Gastroesophageal sphincter (tissue), 4 donors: ENCODE measurements around the gene CORIN. TPM values are rescaled to one million over a fixed set of nuclear protein-coding genes. Genes with fewer than 3 reads are reported as not detected.

Source experiments
- ATAC-seq: fragments of 150-250 bp; one replicate; pipeline ENCODE4 v1.9.1; 2016; ENCODE audit warnings: mild to moderate bottlenecking, moderate library complexity
- H3K27ac ChIP-seq, 4 donors: fragments of 200-600 bp; sonication (generic) in 3 of 4; 1 replicate in 3 of 4; 2 replicates in 1 of 4; pipeline ENCODE4 v1.5.1; 2016 to 2019
- H3K27me3 ChIP-seq: fragments of 200-600 bp; sonication (generic); one replicate; pipeline ENCODE4 v1.5.1; 2019
- H3K36me3 ChIP-seq, 2 donors: fragments of 200-600 bp; sonication (generic); one replicate each; pipeline ENCODE4 v1.5.1; 2019; ENCODE audit warnings: control low read depth in 1 of 2
- H3K4me1 ChIP-seq, 3 donors: fragments of 200-600 bp; sonication (generic); 1 replicate in 2 of 3; 2 replicates in 1 of 3; pipeline ENCODE4 v1.5.1; 2016 to 2019; ENCODE audit warnings: control low read depth in 2 of 3
- H3K4me3 ChIP-seq, 2 donors: fragments of 200-600 bp; sonication (generic); one replicate each; pipeline ENCODE4 v1.5.1; 2019; ENCODE audit warnings: mild to moderate bottlenecking in 1 of 2, moderate library complexity in 1 of 2
- H3K9me3 ChIP-seq, 3 donors: fragments of 200-600 bp; sonication (generic); one replicate each; pipeline ENCODE4 v1.5.1; 2017 to 2019; ENCODE audit warnings: control low read depth in 2 of 3
- EP300 ChIP-seq: sonication (generic); formaldehyde crosslinking; IDR thresholded peaks from one replicate; pipeline ENCODE4 v1.6.1; 2017; ENCODE audit warnings: antibody characterized with exemption, mild to moderate bottlenecking
- POLR2A ChIP-seq, 2 donors: fragments of 450-650 bp; IDR thresholded peaks; one replicate each; pipeline ENCODE4 v1.6.1; 2017; ENCODE audit warnings: antibody characterized with exemption in 2 of 2, mild to moderate bottlenecking in 2 of 2, moderate library complexity in 1 of 2
- POLR2AphosphoS5 ChIP-seq: sonication (generic); formaldehyde crosslinking; IDR thresholded peaks from one replicate; pipeline ENCODE4 v1.6.1; 2017; ENCODE audit warnings: antibody characterized with exemption
- WGBS, 2 donors: methylation state at CpG; one replicate each; pipeline ENCODE4 v1.1.5; 2018; ENCODE audit warnings: low coverage in 1 of 2; 5-methylcytosine and 5-hydroxymethylcytosine counted together
- total RNA-seq, 4 donors: library from RNA; depleted of rRNA; stranded (reverse); fragments of >200 nt; gene quantifications; one replicate each; pipeline ENCODE4 v1.1.0, GENCODE V29; 2016
- TF ChIP-seq, protein P1 (sequence below), 4 experiments: fragments of 200-600 bp in 2 of 4; fragments of 450-650 bp in 2 of 4; sonication (generic) in 1 of 4; IDR thresholded peaks; one replicate each; pipeline ENCODE4 v1.5.1; 2017 to 2019; ENCODE audit warnings: antibody characterized with exemption in 4 of 4, mild to moderate bottlenecking in 2 of 4, moderate library complexity in 2 of 4

Gene CORIN, protein sequence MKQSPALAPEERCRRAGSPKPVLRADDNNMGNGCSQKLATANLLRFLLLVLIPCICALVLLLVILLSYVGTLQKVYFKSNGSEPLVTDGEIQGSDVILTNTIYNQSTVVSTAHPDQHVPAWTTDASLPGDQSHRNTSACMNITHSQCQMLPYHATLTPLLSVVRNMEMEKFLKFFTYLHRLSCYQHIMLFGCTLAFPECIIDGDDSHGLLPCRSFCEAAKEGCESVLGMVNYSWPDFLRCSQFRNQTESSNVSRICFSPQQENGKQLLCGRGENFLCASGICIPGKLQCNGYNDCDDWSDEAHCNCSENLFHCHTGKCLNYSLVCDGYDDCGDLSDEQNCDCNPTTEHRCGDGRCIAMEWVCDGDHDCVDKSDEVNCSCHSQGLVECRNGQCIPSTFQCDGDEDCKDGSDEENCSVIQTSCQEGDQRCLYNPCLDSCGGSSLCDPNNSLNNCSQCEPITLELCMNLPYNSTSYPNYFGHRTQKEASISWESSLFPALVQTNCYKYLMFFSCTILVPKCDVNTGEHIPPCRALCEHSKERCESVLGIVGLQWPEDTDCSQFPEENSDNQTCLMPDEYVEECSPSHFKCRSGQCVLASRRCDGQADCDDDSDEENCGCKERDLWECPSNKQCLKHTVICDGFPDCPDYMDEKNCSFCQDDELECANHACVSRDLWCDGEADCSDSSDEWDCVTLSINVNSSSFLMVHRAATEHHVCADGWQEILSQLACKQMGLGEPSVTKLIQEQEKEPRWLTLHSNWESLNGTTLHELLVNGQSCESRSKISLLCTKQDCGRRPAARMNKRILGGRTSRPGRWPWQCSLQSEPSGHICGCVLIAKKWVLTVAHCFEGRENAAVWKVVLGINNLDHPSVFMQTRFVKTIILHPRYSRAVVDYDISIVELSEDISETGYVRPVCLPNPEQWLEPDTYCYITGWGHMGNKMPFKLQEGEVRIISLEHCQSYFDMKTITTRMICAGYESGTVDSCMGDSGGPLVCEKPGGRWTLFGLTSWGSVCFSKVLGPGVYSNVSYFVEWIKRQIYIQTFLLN
- total RNA-seq: 1 to 10 TPM in 3 of 4 donors, under 1 TPM in 1; 0.47 to 3.3 (median 2.2) TPM

DNA sequence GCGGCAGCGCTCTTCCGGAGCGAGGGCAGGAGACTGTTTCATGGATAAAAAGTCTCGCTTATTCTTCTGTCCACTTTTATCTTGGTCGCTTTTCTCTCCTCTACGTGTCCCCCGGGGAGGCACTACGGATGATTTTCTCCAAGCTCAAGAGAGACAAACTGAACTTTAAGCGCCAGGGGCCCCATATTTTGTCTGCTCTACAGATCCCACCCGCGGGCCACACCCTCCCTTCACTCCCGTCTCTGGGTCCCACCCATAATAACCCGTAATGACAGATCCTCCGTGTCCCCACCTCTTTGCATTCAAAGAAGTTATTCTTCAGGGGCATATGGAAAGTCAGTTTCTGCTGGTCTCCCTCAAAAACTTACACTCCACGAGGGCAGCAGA is at the start of gene CORIN:
TSS of gene CORIN (minus strand) at position 160 of the 387 bp plus-strand sequence. CDS start at position 42, 118 bp downstream.
- Histone ChIP-seq H3K27me3 (no peaks in the 10 kb centered on the region), H3K27ac (peak within 1 kb of the TSS in 1 of 4 donors; percentile 46), H3K36me3 (no peaks in the 10 kb centered on the region), H3K4me1 (peaks cover 0 to 35% (median 19%) of the 10 kb centered on the region in 3 donors), H3K4me3 (peak within 1 kb of the TSS; percentile 35 to 57), H3K9me3 (peaks cover 0 to 3% (median 0%) of the 10 kb centered on the region in 3 donors)
- ATAC-seq: no peak
- WGBS, 2 donors: 17 to 24% methylated on average over 2 to 11 of the region's 16 CpGs
- TF ChIP-seq POLR2A (IDR thresholded peaks at IDR 0.05): no peak
- no peak for TF ChIP-seq EP300
- TF ChIP-seq POLR2AphosphoS5: no peak

DNA sequence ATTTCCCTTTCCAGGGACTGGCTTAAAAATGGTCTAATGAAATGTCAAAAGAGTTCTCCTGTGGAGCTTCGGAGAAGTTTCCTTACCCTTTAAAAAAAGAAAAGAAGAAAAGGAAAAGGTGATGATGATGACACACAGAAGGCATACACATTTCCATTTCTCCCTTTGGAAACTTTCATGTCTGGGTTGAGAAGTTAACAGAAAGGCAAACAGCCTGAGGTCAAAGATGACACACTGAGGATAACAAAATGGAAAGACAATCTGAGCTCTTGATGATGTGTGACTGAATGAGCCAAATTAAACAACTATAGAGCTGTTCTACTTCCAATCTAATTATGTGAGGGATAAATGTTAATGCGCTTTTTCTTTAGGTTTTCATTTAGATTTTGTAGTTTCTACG is 44.4 kb upstream of the CORIN start:
- ATAC-seq: no peak
- Histone ChIP-seq H3K4me3 (no peak overlapping the region), H3K4me1 (no peaks in the 10 kb centered on the region), H3K9me3 (no peaks in the 10 kb centered on the region), H3K27ac (no peak overlapping the region), H3K27me3 (no peaks in the 10 kb centered on the region), H3K36me3 (peaks cover 0 to 85% of the 10 kb centered on the region in 2 donors)
- TF ChIP-seq POLR2A (IDR thresholded peaks at IDR 0.05): no peak
- TF ChIP-seq EP300: no peak
- TF ChIP-seq, protein P1, sequence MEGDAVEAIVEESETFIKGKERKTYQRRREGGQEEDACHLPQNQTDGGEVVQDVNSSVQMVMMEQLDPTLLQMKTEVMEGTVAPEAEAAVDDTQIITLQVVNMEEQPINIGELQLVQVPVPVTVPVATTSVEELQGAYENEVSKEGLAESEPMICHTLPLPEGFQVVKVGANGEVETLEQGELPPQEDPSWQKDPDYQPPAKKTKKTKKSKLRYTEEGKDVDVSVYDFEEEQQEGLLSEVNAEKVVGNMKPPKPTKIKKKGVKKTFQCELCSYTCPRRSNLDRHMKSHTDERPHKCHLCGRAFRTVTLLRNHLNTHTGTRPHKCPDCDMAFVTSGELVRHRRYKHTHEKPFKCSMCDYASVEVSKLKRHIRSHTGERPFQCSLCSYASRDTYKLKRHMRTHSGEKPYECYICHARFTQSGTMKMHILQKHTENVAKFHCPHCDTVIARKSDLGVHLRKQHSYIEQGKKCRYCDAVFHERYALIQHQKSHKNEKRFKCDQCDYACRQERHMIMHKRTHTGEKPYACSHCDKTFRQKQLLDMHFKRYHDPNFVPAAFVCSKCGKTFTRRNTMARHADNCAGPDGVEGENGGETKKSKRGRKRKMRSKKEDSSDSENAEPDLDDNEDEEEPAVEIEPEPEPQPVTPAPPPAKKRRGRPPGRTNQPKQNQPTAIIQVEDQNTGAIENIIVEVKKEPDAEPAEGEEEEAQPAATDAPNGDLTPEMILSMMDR (IDR thresholded peaks at IDR 0.05): no peak
- no peak for TF ChIP-seq POLR2AphosphoS5
- 84 to 85% methylated on average over 3 of the region's 3 CpGs for WGBS, 2 donors

DNA sequence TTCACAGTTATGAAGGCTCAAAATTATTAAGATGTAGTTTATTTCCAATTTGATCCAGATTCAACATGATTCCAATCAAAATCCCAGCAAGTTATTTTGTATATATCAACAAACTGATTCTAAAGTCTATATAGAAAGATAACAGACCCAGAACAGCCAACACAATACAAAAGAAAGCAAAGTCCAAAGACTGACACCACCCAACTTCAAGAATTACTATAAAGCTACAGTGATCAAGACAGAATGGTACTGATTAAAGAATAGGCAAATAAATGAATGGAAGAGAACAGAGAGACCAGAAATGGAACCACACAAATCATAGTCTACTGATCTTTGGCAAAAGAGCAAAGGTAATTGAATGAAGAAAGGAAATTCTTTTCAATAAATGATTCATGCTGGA is 41.6 kb upstream of the CORIN start:
- ATAC-seq: no peak
- Histone ChIP-seq H3K4me3 (no peak overlapping the region), H3K9me3 (no peaks in the 10 kb centered on the region), H3K36me3 (peaks cover 0 to 85% of the 10 kb centered on the region in 2 donors), H3K27ac (no peak overlapping the region), H3K27me3 (no peaks in the 10 kb centered on the region), H3K4me1 (no peaks in the 10 kb centered on the region)
- TF ChIP-seq, protein P1 (IDR thresholded peaks at IDR 0.05): no peak
- TF ChIP-seq EP300 (no peak), POLR2A (IDR thresholded peaks at IDR 0.05) (no peak), POLR2AphosphoS5 (no peak)

DNA sequence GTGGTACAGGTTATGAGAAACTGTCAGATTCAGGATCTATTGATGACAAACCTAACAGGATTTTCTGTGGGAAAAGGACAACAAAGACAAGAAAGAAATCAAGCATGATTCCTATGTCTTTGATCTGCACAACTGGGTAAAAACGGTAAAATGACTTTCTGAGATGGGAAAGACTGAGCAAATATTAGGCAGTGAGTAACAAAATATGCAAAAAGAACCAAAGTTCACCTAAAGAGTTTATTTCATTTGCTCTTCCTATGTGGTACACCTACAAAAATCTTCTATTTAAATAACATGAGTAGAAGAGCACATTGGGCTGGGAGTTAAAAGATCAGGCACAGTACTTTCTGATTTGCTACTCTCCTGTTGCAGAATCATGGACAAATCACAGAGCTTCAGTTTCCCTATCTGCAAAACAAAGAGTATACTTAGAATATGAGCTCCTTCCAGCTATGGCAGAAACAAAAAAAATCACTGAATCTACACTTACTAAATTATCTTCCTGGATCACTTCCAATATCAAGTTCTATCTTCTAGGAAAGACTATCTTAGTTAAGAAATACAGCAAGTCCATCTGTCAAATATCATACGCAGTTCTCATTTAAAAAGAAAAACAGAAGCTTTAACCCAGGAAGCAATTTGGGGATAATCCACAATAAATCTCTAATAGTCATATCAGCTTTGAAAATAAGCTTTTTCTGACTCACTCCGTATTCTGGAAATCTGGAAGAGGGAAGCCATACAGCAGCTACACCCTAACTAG is 39.1 kb upstream of the CORIN start:
- 82 to 88% methylated on average over 3 of the region's 3 CpGs for WGBS, 2 donors
- H3K4me1 ChIP-seq: no peaks in the 10 kb centered on the region
- TF ChIP-seq POLR2AphosphoS5: no peak
- TF ChIP-seq POLR2A (IDR thresholded peaks at IDR 0.05): no peak
- no peak for TF ChIP-seq EP300
- TF ChIP-seq, protein P1 (IDR thresholded peaks at IDR 0.05): no peak
- H3K9me3 ChIP-seq: peaks cover 0 to 16% (median 0%) of the 10 kb centered on the region in 3 donors
- ATAC-seq: no peak
- H3K36me3 ChIP-seq: peaks cover 5 to 85% of the 10 kb centered on the region in 2 donors
- H3K27me3 ChIP-seq: no peaks in the 10 kb centered on the region
- H3K4me3 ChIP-seq: no peak overlapping the region
- no peak overlapping the region for H3K27ac ChIP-seq

DNA sequence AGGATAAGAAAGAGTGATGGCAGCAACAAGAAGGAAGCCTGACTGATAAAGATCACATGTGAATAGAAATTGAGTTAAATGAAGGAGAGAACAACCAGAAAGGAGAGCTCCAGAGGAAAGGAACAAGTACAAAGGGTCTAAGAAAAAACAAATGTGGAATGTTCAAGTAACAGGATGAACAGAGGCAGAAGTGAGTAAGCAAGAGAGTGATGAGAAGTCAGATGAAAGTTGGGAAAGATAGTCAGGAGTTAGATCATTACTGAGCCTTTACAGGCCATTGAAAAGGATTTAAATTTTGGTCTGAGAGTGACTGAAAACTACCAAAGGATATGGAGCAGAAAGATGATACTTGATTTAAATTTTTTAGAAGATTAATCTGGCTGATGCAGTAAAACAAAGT is 38.4 kb upstream of the CORIN start:
- TF ChIP-seq POLR2A (IDR thresholded peaks at IDR 0.05): no peak
- TF ChIP-seq, protein P1 (IDR thresholded peaks at IDR 0.05): no peak
- no peak for TF ChIP-seq EP300
- no peak for TF ChIP-seq POLR2AphosphoS5
- ATAC-seq: no peak
- Histone ChIP-seq H3K9me3 (peaks cover 0 to 16% (median 0%) of the 10 kb centered on the region in 3 donors), H3K4me1 (no peaks in the 10 kb centered on the region), H3K27ac (no peak overlapping the region), H3K4me3 (no peak overlapping the region), H3K27me3 (no peaks in the 10 kb centered on the region), H3K36me3 (peaks cover 5 to 81% of the 10 kb centered on the region in 2 donors)
